Measurements from ENCODE around the gene PSMB11. TPM values are rescaled to one million over a fixed set of nuclear protein-coding genes. Genes with fewer than 3 reads are reported as not detected.

The PSMB11 gene
- total and polyA plus RNA-seq, 2 donors (not counting 3 experiments of a cell fraction or from before 2014, with no cell fraction given) = not detected

DNA sequence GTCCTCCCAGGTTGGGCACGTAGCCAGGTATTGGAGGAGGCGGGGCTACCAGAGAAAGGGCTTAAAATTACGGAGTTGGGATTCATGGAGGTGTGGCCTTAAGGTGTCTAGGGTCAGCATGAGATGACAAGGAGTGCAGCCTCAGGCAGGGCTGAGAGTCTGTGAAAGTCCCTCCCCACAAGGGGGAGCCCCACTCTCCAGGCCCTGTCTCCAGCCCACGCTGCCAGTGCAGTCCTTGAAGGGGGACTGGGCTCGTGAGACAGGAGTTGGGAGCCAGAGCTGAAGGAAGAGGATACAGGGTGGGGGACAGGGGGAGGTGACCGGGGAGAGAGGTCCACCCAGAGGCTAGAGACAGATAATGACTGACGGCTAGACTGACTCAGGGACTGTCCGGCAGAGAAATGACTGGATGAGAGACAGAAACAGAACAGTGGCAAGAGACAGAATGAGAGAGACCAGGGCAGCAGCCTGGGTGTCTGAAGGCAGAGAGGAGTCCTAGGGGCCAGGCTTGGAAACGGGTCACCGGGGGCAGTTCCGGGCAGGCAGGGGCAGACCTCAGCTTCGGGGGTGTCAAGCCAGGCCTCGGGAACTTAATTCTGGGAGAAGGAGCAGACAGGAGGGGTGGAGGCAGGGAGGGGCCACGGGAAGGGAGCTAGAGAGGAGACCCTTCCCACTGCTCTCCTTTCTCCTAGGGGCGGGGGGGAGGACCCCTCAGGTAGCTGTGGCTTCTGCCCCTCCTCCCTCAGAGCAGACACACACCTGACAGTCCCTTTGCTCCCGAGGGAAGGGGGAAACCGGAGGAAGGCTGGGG is 14.3 kb downstream of the PSMB11 start:
- H3K36me3 ChIP-seq (ENCODE audit: control insufficient read depth in 2 of 2, extremely low read depth in 1 of 2, insufficient read depth in 2 of 2, low read length in 2 of 2) = peaks cover 14 to 27% of the 10 kb centered on the region in 2 experiments
- dilution Hi-C loops (cut with MboI; ENCODE audit: extremely low pct_ligation_motif_present, low sequenced_read_pairs) (no loop called here), intact Hi-C loops (cut with micrococcal nuclease) (loop anchor here (1.0 to 10.0 kb wide), 5 partner anchors 9 to 232 kb away; partner anchors contain the start of genes MRPL52 and PRMT5)
- H3K4me1 ChIP-seq (ENCODE audit: control insufficient read depth, extremely low read depth, insufficient read depth, low read length) = peaks cover 16% of the 10 kb centered on the region
- peaks cover 2% of the 10 kb centered on the region for H3K79me2 ChIP-seq (ENCODE audit: control insufficient read depth, insufficient read depth, low read length)
- BruUV-seq (replicated peaks) = TSS peak; percentile 3
- TF ChIP-seq FOS (IDR thresholded peaks at IDR 0.05; ENCODE audit: borderline replicate concordance, insufficient read depth, low read length) = no peak
- TF ChIP-seq, protein P1, sequence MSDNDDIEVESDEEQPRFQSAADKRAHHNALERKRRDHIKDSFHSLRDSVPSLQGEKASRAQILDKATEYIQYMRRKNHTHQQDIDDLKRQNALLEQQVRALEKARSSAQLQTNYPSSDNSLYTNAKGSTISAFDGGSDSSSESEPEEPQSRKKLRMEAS (IDR thresholded peaks at IDR 0.05; ENCODE audit: insufficient read depth, insufficient read length) = no peak
- no peak for TF ChIP-seq GATA2 (IDR thresholded peaks at IDR 0.05; ENCODE audit: insufficient read depth, insufficient read length, low read depth, low read length)
- TF ChIP-seq POLR2AphosphoS5 (IDR thresholded peaks at IDR 0.05; ENCODE audit: insufficient read depth, low read depth, low read length) = no peak
- no peak for TF ChIP-seq JUN (IDR thresholded peaks at IDR 0.05; ENCODE audit: borderline replicate concordance, insufficient read depth, insufficient read length, low read depth)
- TF ChIP-seq EZH2 (IDR thresholded peaks at IDR 0.05; ENCODE audit: borderline replicate concordance, low read depth, low read length, severe bottlenecking) = no peak
- no peak for TF ChIP-seq MYC (IDR thresholded peaks at IDR 0.05; ENCODE audit: low read depth, low read length)
- TF ChIP-seq CTCF (IDR thresholded peaks at IDR 0.05; ENCODE audit: extremely low read depth in 1 of 2, insufficient read depth in 1 of 2, low read depth in 1 of 2, low read length in 2 of 2) = peak; percentile 87 to 89
- peak overlapping the region; percentile 78 for H2AFZ ChIP-seq (ENCODE audit: low read depth, low read length)
- H3K4me2 ChIP-seq (ENCODE audit: insufficient read depth, low read length) = peak overlapping the region; percentile 40
- CTCF ChIA-PET = interaction anchor here (0.7 to 13.4 kb wide), 11 partner anchors 10 to 83 kb away, joined by 3 to 1071 read pairs (median 7); partner anchors contain the start of gene AJUBA
- FAIRE-seq = peak; percentile 94
- H3K9ac ChIP-seq (replicated peaks; ENCODE audit: extremely low read depth, insufficient read depth, low read length) = peak overlapping the region; percentile 53
- peak overlapping the region in 2 of 3 experiments; percentile 49 to 62 for H3K4me3 ChIP-seq (replicated peaks in 1 of 3; ENCODE audit: insufficient read depth in 1 of 3, low read depth in 1 of 3, low read length in 3 of 3)
- no peaks in the 10 kb centered on the region for H3K9me1 ChIP-seq (replicated peaks; ENCODE audit: control insufficient read depth, extremely low read depth, insufficient read depth, low read length)
- DNase-seq (ENCODE audit: low read depth, low spot score) = peak; percentile 76
- H3K27ac ChIP-seq (ENCODE audit: insufficient read depth, low read depth, low read length) = peak overlapping the region; percentile 6
- POLR2A ChIA-PET = interaction anchor here (0.7 to 1.8 kb wide), 3 partner anchors 10 to 70 kb away, joined by 3 to 5 read pairs (median 4); no protein-coding TSS in a partner anchor
- H3K9me3 ChIP-seq (replicated peaks; ENCODE audit: control insufficient read depth, insufficient read depth, low read length) = no peaks in the 10 kb centered on the region
- H4K20me1 ChIP-seq (replicated peaks; ENCODE audit: control insufficient read depth, extremely low read depth, insufficient read depth, low read length) = no peaks in the 10 kb centered on the region
- H3K27me3 ChIP-seq (ENCODE audit: control insufficient read depth in 2 of 2, insufficient read depth in 2 of 2, low read length in 2 of 2) = no peaks in the 10 kb centered on the region
